ENCODE measurements around the gene CHURC1.

Gene CHURC1

DNA sequence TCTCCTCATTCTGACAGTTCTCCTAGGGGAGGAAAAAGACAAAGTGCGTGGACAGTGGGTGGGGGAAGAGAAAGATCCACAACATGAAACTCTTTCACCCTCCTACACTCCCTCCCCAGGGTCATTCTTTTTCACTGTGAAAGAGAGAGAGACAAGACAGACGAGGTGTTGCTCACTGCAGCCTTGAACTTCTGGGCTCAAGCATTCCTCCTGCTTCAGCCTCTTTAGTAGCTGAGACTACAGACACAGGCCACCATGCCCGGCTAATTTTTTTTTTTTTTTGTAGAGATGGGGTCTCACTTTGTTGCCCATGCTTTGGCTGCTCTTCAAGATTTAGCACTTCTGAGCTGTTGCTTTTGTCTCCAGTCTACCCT, 25.5 kb downstream of the CHURC1 start:
- DNase-seq = no peak

DNA sequence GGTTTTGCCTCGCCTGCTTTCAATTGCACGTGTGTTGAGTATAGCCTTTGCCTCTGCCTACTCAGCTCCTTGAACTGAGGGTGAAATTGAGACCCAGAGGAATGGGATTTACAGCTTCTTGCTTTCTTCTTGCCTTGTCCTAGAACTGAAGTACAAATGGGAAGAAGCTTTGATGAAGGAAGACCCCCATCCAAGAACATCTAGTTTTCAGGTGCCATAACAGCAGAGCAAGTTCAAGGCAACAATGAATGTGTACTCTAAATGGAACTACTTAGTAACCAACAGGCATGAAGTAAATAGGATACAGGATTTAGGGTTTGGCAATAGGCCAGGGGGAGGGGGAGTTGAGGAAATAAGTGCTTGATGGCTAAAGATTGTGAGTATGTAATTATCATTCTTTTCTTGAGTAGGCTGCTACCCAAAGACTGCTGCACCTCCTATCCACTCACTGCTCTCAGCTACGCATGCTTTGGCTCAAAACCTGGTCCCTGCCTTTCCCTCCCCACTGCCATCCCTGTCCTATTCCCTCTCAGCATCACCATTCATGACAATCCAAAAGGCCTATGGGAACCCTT, 26.2 kb downstream of the CHURC1 start:
- no peak for DNase-seq

DNA sequence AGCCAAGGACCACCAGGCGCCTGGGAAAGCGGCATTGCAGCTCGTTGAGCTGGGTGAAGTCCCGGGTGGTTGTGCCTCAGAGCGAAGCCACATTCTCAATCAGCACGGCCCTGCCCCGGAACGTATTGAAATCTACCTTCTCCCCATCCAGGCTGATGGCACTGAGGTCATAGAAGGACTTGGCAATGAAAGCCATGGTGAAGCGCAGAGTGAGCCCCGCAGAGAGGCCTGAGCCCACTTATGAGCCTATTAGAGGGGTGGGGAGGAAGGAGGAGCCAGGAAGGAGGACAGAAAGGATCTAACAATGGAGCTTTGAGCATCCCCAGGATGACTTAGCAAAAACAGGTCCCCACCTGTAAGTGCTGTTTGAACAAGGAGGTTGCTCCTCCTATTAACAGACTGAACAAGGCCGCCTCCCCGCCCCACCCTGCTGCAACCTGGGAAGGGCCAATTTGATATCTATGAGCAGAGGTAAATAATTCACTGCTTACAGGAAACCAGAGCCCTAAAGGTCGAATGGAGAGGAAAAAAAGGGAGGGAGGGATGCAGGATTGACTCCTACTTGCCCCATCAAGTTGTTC, 28.4 kb downstream of the CHURC1 start, which contains the start of gene GPX2:
Gene GPX2 (minus strand): TSS at position 215 of the 581 bp plus-strand sequence. CDS start 19 bp downstream, at position 196.
- DNase-seq = peak; percentile 26

DNA sequence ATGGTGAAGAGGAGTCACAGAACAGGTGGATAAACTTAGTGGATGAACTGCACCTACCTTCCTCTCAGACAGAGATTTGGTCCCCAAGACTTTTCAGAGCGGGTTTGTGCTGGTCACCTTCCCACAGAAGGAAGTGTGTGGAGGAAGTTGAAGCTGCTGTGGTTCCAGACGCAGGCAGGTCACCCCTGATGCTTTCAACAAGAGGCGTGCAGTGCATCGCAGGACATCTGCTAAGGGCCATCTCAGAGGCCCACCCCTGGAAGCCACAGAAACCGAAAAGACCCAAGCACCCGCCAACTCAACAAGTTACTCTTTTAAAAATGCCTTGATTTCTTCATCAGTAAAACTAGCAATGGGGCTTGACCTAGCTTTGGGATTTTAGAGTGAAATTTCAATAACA, 29.3 kb downstream of the CHURC1 start:
- DNase-seq = no peak

DNA sequence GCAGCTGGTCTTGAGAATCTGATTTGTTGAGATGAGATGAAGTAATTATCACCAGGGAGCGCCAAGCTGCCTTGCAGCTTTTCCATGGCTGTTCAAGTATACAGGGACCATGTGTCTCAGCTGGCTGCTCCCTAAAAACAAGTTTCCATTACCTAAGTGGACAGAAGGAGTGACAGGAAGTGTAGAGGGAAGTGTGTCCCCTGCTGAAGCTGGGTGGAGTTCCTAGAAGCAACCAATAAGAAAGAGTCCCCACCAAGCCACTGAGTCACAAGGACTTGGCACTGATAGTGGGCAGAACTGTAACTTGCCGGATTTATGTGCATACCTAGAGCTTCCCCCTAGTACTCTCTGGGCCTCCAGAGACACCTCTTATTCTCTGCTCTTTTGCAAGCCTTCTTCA, 29.8 kb downstream of the CHURC1 start:
- no peak for DNase-seq

DNA sequence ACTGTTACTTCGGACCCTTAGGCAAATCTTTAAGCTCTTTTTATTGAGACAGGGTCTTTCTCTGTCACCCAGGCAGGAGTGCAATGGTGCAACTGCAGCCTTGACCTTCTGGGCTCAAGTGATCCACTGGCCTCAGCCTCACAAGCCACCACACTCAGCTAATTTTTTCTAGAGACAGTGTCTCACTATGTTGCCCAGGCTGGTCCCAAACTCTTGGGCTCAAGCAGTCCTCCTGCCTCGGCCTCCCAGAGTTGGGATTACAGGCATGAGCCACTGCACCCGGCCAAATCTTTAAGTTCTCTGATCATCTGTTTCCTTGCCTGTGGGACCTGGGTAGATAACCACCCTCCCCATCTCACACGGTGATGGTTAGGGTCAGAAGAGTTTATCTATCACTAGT, 30.6 kb downstream of the CHURC1 start:
- no peak for DNase-seq

DNA sequence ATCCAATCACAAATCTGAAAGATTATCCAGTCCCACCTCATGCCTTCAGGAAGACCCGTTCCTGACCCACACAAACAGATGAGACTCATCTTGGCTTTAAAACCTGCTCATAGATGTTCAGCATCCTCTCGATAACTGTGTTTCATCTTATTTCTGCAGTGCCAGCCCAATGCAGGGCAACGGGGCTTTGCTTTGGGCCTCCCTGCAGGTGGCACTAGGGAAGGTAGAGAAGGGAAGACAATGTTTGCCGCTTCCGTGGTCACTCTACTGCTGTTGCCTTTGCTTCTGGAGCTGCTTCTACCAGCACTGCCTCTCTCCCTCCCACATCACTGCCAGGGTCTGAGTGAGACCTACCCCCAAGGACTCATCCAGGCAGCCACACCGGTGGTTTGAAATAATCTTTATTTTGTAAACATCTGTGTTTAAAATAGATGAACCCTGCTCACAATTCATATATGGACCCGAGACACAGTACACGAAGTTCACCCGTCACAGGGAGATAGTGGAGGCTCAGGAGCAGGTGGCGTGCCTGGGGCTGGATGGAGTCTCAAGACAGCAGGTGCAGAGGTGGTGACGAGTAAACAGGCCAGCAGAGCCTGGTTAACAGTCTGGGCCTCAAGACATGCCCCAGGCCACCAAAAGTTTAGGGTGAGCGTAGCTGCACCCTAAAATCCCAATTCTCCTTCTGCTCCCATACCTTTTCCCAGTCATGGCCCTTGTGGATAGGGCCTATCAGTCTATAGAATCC, 31.4 kb downstream of the CHURC1 start:
- DNase-seq = no peak

DNA sequence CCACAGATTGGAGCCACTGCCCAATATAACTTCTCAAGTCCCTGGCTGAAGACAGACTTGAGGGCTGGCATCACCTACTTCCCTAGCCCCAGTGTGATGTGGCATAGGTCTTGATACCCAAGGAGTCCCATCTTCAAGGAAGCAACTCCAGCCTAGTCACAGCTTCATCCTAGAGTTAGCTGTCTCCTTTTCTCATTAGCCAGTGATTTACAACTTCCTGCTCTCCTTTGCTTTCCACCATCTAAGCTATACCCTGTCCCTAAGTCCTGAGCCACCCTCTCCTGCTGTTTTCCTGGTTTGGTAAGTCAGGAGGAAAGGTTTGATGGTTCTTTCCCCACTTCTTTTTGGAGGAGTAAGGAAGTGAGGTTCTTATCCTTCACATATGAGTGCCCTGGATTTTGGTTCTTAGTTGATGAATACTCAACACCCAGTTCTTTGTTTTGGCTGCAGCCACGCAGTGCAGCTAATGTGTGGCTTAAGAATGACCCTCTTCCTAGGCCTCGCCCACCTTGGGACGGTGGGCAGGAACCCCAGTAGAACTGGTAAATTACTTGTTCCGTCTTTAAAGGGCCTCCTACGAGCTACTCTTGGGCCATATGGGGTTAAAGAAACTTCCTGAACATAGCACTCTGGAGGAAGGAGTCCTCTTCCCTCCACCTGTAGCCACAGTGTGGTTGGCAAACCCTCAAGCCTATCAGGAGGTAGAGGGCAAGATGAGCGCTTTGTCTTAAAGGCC, 32.2 kb downstream of the CHURC1 start:
- DNase-seq = no peak

DNA sequence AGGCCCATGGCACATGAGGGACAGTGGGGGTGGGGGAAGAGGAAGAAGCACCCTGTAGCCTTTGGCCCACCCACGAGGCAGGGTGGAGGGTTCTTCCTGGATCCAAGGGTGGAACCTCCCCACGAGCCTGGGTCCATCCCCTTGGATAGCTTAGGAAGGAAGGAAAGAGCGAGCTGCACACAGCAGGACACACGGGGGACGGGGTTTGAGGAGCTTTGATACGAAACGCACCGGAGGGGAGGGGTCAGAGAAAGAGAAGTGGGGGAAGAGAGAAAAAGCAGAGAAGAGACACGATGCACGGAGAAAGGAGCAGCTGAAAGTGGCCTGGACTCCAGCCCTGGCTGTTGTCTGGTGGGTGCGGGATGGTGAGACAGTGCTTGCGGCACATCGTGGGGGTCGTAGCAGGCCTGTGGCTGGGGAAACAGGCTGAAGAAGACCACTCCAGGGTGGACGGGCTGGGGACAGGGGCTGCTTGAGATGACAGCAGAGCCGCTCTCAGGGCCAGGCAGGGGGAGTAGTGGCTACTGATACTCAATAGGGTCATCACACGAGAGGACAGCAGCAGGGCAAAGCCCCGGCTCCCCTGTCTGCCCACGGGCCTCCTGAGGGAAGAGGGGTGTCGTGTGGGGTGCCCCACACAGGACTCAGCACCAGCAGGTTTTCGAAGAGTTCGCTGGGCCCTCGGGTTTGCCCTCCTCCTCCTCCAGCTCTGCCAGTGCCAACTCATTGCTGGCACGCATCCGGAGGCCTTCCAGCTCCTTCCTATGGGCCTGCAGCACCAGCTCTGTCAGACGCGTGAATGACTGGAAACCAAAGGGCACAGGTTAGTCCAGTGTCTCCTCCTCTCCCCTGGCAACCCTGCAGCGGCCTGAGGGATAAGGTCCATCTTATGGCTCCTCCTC, 33.7 kb downstream of the CHURC1 start:
- no peak for DNase-seq

DNA sequence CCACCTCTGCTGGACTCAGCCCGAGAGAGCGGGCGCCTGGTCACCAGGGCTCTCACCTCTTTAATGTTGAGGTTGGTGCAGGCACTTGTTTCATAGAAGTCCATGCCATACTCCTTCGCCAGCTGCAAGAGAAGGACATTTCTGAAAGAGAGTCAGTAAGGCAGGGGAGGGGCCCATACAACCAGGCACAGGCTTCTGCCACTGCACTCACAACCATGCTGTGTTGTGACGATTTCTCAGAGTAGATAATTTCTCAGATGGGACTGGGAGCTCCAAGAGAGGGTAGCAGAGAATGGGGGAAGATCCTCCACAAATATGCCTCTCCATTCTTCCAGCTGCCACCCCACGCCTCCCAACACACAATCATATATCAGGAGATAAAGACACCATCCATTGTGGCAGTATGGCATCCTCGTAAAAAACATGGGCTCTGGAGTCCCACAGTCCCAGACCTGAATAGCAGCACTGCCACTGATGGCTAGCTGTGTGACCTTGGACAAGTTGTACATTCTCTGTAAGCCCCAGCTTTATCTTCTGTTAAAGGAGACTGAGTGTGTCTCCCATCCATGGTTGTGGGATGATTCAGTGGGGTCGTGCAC, 34.5 kb downstream of the CHURC1 start:
- DNase-seq = no peak

DNA sequence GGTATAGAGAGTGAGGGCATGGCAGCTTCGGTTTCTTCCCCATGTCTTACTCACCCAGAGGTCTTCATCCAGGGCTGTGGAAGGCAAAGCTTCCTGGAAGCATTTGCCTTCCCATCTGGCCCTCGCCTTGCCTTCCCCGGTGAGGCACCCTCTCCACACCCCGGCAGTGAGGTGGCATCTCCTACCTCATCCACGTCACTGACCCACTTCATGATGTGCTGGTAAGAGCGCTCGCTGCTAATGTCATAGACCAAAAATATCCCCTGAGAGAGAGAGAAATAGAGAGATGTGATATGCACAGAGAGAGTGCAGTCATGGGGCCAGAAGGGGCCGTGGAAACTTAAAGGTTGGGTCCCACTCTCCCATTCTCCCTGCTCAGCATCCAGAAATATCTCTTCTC, 36.6 kb downstream of the CHURC1 start:
- DNase-seq = no peak

DNA sequence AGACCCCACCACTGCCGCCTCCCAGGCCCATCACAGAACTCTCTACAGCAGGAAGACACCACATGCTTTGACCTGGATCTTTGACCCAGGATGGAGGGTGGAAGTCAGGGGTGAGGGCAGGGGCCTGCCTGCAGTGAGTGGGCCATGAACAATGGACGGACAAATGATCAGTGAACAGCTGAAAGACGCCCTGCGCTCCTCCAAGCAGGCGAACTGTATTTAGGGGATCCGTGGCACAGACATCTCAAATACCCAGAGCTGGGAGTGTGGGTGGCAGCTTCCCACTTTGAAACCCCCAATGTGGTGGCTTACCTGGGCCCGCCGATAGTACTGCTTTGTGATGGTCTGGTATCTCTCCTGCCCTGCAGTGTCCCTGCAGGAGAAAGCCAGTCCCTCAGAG, 37.0 kb downstream of the CHURC1 start:
- no peak for DNase-seq

DNA sequence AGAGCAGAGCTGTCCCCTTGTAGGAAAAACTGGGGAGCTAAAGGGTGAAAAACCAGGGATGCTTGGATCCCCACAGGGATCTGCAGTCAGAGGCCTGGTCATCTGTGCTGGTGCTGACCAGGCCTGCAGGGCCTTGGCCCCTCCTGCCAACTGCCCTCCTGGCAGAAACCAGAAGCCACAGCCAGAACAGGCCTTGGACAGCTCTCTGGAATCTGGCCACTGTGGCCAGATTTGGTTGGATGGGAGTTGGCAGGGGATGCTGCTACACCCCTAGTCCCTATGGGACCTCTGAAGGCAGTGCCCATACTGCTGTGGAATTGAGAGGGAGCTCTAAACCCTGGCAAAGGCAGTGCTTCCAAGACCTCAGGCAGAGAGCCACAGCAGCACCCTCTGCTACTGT, 37.5 kb downstream of the CHURC1 start:
- no peak for DNase-seq

DNA sequence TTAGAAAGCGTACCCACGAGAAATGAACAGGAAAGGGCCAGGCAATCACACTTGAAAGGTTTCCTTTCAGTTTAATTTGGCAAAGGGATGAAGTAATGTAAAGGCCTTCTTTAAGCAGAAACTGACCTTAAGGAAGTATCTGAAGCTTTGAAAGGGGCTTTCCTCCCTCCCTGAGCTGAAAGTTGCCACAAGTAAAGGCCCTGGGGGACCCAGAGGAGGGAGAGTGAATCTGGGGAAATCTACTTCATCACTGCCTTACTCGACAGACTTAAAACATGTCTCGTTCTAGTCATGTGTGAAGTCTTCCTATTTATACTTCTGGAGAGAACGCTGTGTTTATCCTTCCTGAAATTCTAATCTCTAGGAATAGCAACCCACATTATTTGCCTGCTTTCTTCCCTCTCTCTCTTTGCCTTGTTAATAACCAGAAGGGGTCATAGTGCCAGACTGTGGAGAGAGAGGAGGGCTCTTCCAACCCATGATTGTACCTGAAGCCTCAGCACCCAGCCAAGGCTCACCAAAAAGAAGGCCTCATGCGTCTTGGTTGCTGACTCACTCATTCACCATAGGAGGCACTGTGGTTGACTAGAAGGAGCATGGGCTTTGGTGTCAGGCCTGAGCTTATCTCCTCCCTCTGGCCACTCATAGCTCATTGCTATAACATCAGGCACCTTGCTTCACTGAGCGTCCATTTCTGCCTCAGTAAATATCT, 38.5 kb downstream of the CHURC1 start:
- DNase-seq = no peak

DNA sequence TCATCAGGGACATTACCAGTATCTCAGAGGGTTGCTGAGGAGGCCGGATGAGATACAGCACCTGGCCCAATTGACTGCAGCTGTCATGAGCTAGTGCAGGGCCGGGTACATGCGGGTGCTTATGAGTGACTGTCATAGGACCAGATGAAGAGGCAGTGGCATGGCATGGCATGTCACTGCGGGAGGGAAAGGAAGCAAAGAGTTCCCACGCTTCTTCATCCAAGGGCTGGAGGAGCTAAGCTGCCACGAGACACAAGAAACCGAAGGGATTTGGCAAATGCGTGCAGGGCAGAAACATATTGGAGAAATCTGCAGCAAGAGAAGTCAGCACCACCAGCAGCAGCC, 39.0 kb downstream of the CHURC1 start:
- DNase-seq = no peak

DNA sequence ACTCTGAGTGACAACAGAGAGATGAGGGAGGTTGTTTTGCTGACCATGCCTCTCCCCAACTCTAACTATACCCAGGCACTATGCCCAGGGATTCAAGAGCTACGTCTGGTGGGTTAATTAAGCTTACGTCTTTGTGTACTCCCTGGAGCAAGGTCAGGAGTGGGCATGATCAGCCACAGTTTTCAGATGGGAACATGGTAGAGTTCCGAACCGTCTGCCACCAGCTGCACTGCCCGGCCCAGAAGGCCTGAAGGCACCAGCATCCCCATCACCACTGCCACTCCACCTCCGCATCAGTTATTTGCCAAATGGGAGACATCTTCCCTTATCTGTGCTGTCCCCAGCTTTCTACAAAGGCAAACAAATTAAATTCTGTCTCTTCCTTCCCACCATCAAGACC, 39.4 kb downstream of the CHURC1 start:
- no peak for DNase-seq

DNA sequence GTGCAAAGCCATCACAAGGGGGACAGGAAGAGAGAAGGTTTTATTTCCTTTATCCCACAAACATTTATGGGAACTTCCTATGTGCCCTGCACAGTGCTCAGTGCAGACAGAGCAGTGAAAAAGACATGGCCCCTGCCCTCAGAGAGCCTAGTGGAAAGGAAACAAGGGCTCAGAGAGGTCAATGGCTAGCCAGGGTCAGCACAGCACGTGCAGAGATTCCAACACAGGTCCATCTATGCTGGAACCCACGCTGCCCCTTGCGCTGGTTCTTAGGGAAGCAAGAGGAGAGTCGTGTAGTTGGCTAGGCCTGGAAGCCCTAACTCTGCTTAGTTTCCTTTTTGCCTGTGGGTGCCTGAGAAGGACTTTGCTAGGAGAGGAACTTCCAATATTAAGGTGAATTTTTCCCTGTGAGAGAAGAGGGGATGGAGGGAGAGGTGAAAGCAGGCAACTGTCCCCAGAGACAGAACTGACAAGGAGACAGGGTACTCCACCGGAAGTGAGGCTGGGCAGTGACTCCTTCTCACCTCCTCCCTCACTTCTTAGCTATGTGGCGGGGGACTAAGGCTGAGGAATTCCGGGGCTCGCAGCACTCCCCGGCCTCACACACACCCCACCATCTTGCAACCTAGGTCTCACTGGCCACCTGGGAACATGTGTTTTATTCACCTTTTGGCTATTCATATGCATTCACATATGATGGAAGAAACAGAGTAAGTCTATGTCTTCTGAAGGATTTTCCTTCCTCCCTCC, 40.4 kb downstream of the CHURC1 start:
- no peak for DNase-seq

DNA sequence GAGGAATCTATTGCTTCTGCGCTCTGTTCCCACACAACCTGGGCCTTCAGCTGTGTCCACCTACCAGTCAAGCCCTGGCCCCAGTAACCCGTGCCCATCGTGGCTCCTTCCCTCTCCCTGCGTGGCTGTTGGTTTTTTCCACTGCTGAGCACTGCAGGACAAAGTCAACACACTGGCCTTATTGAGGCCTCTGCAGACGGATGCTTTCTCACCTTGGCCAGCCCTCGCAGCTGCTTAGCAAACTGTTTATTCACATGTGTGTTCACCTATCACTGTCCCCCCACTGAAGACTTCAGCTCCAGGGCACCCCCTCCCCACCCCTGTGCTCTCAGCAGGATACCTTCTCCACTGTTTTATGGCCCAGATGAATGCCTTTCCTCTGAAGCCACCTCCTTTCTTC, 41.0 kb downstream of the CHURC1 start:
- no peak for DNase-seq

DNA sequence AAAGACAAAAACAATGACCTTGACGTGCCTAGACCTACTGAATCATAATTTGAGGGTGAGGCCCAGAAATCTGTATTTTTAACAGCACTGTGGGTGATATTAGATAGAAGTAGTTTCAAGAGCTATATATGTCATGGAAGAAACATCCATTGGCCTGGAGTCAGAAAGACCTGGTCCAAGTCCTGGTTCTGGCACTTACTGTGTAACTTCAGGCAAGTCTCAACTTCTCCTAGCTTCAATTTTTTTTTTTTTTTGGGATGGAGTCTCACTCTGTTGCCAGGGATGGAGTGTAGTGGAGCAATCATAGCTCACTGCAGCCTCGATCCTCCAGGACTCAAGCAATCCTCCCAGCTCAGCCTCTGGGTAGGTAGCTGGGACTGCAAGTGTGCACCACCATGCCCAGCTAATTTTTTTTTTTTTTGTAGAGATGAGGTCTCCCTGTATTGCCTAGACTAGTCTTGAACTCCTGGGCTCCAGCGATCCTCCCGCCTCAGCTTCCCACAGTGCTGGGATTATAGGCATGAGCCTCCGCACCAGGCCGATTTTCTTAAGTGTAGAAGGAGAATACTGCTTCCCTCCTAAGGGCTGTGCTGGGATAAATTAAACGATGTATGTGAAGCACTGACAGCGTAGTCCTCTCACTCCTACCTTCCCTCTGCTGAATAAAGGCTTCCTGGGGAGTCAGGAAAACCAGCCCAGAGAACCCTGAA, 42.6 kb downstream of the CHURC1 start:
- no peak for DNase-seq

DNA sequence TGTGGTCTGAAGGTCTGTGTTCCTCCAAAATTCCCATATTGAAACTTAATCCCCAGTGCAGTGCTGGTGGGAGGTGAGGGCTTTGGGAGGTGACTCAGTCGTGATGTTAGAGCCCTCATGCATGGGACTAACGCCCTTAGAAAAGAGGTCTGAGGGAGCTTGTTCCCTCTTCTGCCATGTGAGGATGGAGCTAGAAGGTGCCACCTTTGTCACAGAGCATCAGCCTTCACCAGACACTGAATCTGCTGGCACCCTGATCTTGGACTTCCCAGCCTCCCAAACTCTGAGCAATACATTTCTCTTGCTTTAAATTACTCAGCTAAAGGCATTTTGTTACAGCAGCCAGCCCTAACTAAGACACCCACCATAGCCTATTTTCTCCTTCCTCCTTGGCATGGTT, 43.9 kb downstream of the CHURC1 start:
- no peak for DNase-seq
